ENCODE results near the gene ENPP1. TPM values are rescaled to one million over a fixed set of nuclear protein-coding genes. Genes with fewer than 3 reads are reported as not detected.

ENPP1 gene
- total RNA-seq, 4 donors from 2014 or later = 7.9 to 35.2 (median 19.2) TPM

DNA sequence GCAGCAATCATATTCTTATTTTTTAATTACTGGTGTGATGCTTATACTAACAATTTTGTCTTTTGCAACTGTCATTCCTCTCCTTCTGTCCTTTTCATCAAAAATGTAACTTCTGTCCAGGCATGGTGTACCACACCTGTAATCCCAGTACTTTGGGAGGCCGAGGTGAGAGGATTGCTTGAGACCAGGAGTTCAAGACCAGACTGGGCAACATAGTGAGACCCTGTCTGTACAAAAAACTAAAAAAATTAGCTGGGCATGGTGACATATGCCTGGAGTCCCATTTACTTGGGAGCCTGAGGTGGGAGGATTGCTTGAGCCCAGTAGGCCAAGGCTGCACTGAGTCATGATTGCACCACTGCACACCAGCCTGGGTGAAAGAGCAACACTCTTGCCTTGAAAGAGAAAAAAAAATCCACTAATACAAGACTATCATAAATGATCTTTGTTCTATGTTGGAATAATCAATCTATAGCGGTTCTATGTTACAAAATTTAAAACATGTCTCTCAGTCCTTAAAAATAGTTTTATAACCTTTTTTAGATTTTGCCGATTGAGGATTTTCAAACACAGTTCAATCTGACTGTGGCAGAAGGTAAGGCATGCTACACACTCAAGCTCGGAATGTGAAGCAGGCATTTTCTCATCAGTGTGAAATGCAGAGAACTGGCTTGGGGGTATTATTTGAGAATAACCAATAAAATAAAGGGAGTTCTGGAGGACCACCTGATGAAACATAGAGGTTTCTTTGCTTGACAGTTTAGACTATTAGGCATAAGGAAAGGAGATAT, 70.4 kb downstream of the ENPP1 start:
- intact Hi-C loops (cut with DNase I) = no loop called here
- Histone ChIP-seq H3K27me3 (no peaks in the 10 kb centered on the region), H3K27ac (replicated peaks in 1 of 4) (no peak overlapping the region), H3K4me3 (no peak overlapping the region), H3K4me1 (no peaks in the 10 kb centered on the region), H3K9me3 (no peaks in the 10 kb centered on the region), H3K36me3 (peaks cover 0 to 40% (median 7%) of the 10 kb centered on the region in 4 donors)
- WGBS = 96% methylated on average over 4 of the region's 4 CpGs
- no peak for DNase-seq (ENCODE audit: extremely low spot score)
- TF ChIP-seq EP300 (IDR thresholded peaks at IDR 0.05) = no peak
- no peak for TF ChIP-seq POLR2A (IDR thresholded peaks at IDR 0.05; ENCODE audit: low read depth)
- TF ChIP-seq, protein P1, sequence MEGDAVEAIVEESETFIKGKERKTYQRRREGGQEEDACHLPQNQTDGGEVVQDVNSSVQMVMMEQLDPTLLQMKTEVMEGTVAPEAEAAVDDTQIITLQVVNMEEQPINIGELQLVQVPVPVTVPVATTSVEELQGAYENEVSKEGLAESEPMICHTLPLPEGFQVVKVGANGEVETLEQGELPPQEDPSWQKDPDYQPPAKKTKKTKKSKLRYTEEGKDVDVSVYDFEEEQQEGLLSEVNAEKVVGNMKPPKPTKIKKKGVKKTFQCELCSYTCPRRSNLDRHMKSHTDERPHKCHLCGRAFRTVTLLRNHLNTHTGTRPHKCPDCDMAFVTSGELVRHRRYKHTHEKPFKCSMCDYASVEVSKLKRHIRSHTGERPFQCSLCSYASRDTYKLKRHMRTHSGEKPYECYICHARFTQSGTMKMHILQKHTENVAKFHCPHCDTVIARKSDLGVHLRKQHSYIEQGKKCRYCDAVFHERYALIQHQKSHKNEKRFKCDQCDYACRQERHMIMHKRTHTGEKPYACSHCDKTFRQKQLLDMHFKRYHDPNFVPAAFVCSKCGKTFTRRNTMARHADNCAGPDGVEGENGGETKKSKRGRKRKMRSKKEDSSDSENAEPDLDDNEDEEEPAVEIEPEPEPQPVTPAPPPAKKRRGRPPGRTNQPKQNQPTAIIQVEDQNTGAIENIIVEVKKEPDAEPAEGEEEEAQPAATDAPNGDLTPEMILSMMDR (IDR thresholded peaks at IDR 0.05) = no peak
- no peak for TF ChIP-seq POLR2AphosphoS5 (IDR thresholded peaks at IDR 0.05)

DNA sequence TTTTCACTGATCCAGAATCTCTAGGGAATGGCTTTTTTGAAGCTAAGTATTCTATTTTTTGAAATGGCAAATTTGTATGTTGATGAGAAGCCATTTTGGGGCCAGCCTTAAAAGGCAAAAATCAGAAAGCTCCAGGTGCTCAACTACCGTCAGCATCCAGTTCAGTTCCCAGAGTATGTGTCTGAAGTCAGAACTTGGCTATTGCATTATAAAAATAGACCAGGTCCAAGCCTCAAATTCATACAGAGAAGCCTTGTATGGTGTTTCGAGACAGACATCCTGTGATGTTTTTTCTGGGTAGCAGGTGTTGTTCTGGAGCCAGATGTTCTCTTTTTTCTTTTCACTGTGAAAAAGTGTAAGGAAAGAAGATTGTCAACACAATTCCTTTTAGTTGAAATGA, 75.2 kb downstream of the ENPP1 start:
- H3K27me3 ChIP-seq = no peaks in the 10 kb centered on the region
- no peak for DNase-seq (ENCODE audit: extremely low spot score)
- intact Hi-C loops (cut with DNase I) = no loop called here
- no peaks in the 10 kb centered on the region for H3K4me1 ChIP-seq
- no peaks in the 10 kb centered on the region for H3K9me3 ChIP-seq
- H3K27ac ChIP-seq (replicated peaks in 1 of 4) = no peak overlapping the region
- H3K36me3 ChIP-seq = peaks cover 0 to 37% (median 7%) of the 10 kb centered on the region in 4 donors
- TF ChIP-seq POLR2A (IDR thresholded peaks at IDR 0.05; ENCODE audit: low read depth) (no peak), EP300 (IDR thresholded peaks at IDR 0.05) (no peak), POLR2AphosphoS5 (IDR thresholded peaks at IDR 0.05) (no peak)
- TF ChIP-seq, protein P1 (IDR thresholded peaks at IDR 0.05) = no peak
- no peak overlapping the region for H3K4me3 ChIP-seq
- WGBS = 64% methylated on average over 2 of the region's 2 CpGs

DNA sequence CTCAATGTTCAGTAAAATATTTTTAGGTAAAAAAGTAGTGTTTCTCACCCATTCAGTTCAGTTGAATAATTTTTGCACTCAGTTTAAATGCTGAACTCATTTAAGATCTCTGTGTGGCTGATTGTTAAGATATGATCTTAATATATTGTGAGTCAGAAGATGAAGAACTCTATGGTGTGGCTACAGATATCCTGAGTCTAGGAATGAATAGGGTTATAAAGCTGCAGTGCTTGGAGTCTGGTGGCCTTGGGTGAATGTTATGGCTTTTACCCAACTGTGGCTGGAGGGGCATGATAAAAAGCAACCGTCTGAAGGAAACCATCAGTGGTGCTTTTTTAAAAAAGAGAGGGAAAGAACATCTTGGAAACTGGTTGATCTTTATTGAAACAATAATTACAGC, 77.4 kb downstream of the ENPP1 start:
- H3K36me3 ChIP-seq = peaks cover 4 to 43% (median 10%) of the 10 kb centered on the region in 4 donors
- no peaks in the 10 kb centered on the region for H3K4me1 ChIP-seq
- intact Hi-C loops (cut with DNase I) = no loop called here
- DNase-seq (ENCODE audit: extremely low spot score) = no peak
- no peaks in the 10 kb centered on the region for H3K27me3 ChIP-seq
- TF ChIP-seq POLR2A (IDR thresholded peaks at IDR 0.05; ENCODE audit: low read depth) (no peak), EP300 (IDR thresholded peaks at IDR 0.05) (no peak), POLR2AphosphoS5 (IDR thresholded peaks at IDR 0.05) (no peak)
- TF ChIP-seq, protein P1 (IDR thresholded peaks at IDR 0.05) = no peak
- H3K9me3 ChIP-seq = no peaks in the 10 kb centered on the region
- WGBS = 67% methylated on average over 1 of the region's 1 CpG
- no peak overlapping the region for H3K4me3 ChIP-seq
- no peak overlapping the region for H3K27ac ChIP-seq (replicated peaks in 1 of 4)

DNA sequence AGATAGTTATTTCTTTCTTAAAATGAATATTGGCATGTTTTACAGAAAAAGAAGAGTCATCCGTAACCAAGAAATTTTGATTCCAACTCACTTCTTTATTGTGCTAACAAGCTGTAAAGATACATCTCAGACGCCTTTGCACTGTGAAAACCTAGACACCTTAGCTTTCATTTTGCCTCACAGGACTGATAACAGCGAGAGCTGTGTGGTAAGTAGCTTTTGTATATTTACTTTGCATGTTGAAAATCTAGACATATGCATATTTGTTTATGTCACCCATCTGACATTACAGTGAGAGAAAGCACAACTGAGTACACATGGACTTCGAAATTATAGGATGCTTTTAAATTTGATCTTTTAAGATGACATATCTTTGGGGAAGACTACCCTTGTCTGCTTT, 78.7 kb downstream of the ENPP1 start:
- Histone ChIP-seq H3K27me3 (no peaks in the 10 kb centered on the region), H3K36me3 (peaks cover 4 to 39% (median 10%) of the 10 kb centered on the region in 4 donors), H3K27ac (replicated peaks in 1 of 4) (no peak overlapping the region), H3K4me1 (no peaks in the 10 kb centered on the region), H3K4me3 (no peak overlapping the region), H3K9me3 (no peaks in the 10 kb centered on the region)
- intact Hi-C loops (cut with DNase I) = no loop called here
- WGBS = 84% methylated on average over 4 of the region's 4 CpGs
- TF ChIP-seq POLR2A (IDR thresholded peaks at IDR 0.05; ENCODE audit: low read depth) (no peak), EP300 (IDR thresholded peaks at IDR 0.05) (no peak), POLR2AphosphoS5 (IDR thresholded peaks at IDR 0.05) (no peak)
- TF ChIP-seq, protein P1 (IDR thresholded peaks at IDR 0.05) = no peak
- DNase-seq (ENCODE audit: extremely low spot score) = no peak

Data from esophagus muscularis mucosa (tissue), 4 donors.